Measurements from ENCODE around the gene OR1J1. TPM values are rescaled to one million over a fixed set of nuclear protein-coding genes. Genes with fewer than 3 reads are reported as not detected.

The OR1J1 gene
- total RNA-seq, 1 experiment from 2014 or later, result not detected

GRCh38 chr9:122463828-122464632, 13.7 kb downstream of the OR1J1 start:
- no peak overlapping the region for H3K4me3 Mint-ChIP-seq (ENCODE audit: low read depth, unreplicated experiment)
- no peak for DNase-seq
- peaks cover 69% of the 10 kb centered on the region for H3K27me3 Mint-ChIP-seq (ENCODE audit: unreplicated experiment)

GRCh38 chr9:122457787-122458186, 19.9 kb downstream of the OR1J1 start:
- no TSS peak for BruUV-seq (replicated peaks)
- H3K4me3 Mint-ChIP-seq (ENCODE audit: low read depth, unreplicated experiment), result no peak overlapping the region
- peaks cover 70% of the 10 kb centered on the region for H3K27me3 Mint-ChIP-seq (ENCODE audit: unreplicated experiment)
- intact Hi-C loops (cut with micrococcal nuclease; ENCODE audit: unreplicated experiment), result no loop called here
- CTCF ChIA-PET, result no interaction called here
- no peak for TF ChIP-seq CTCF (IDR thresholded peaks at IDR 0.05; ENCODE audit: unreplicated experiment)
- no peaks in the 10 kb centered on the region for H3K4me1 Mint-ChIP-seq (ENCODE audit: low read depth, unreplicated experiment)
- H3K36me3 Mint-ChIP-seq (ENCODE audit: insufficient read depth, unreplicated experiment), result no peaks in the 10 kb centered on the region
- no peaks in the 10 kb centered on the region for H3K9me3 Mint-ChIP-seq (ENCODE audit: low read depth, unreplicated experiment)
- no peak overlapping the region for H3K27ac Mint-ChIP-seq (ENCODE audit: unreplicated experiment)
- DNase-seq, result no peak

More at GRCh38 chr9:122463828-122464632, 13.7 kb downstream of the OR1J1 start:
- BruUV-seq (replicated peaks), result no TSS peak
- no peaks in the 10 kb centered on the region for H3K4me1 Mint-ChIP-seq (ENCODE audit: low read depth, unreplicated experiment)
- H3K9me3 Mint-ChIP-seq (ENCODE audit: low read depth, unreplicated experiment), result no peaks in the 10 kb centered on the region
- intact Hi-C loops (cut with micrococcal nuclease; ENCODE audit: unreplicated experiment), result no loop called here
- CTCF ChIA-PET, result interaction anchor here (0.8 kb wide), 1 partner anchor 346 kb away, joined by 3 read pairs; no protein-coding TSS in a partner anchor
- no peak overlapping the region for H3K27ac Mint-ChIP-seq (ENCODE audit: unreplicated experiment)
- no peak for TF ChIP-seq CTCF (IDR thresholded peaks at IDR 0.05; ENCODE audit: unreplicated experiment)
- no peaks in the 10 kb centered on the region for H3K36me3 Mint-ChIP-seq (ENCODE audit: insufficient read depth, unreplicated experiment)

GRCh38 chr9:122456123-122456522, 21.6 kb downstream of the OR1J1 start:
- no peaks in the 10 kb centered on the region for H3K4me1 Mint-ChIP-seq (ENCODE audit: low read depth, unreplicated experiment)
- no peak for TF ChIP-seq CTCF (IDR thresholded peaks at IDR 0.05; ENCODE audit: unreplicated experiment)
- no peak overlapping the region for H3K27ac Mint-ChIP-seq (ENCODE audit: unreplicated experiment)
- no TSS peak for BruUV-seq (replicated peaks)
- peaks cover 54% of the 10 kb centered on the region for H3K27me3 Mint-ChIP-seq (ENCODE audit: unreplicated experiment)
- H3K36me3 Mint-ChIP-seq (ENCODE audit: insufficient read depth, unreplicated experiment), result no peaks in the 10 kb centered on the region
- intact Hi-C loops (cut with micrococcal nuclease; ENCODE audit: unreplicated experiment), result no loop called here
- CTCF ChIA-PET, result interaction anchor here (0.6 kb wide), 1 partner anchor 361 kb away, joined by 3 read pairs; no protein-coding TSS in a partner anchor
- no peak overlapping the region for H3K4me3 Mint-ChIP-seq (ENCODE audit: low read depth, unreplicated experiment)
- no peak for DNase-seq
- no peaks in the 10 kb centered on the region for H3K9me3 Mint-ChIP-seq (ENCODE audit: low read depth, unreplicated experiment)

GRCh38 chr9:122453677-122454135, 24.0 kb downstream of the OR1J1 start:
- intact Hi-C loops (cut with micrococcal nuclease; ENCODE audit: unreplicated experiment), result loop anchor here (1.0 to 5.0 kb wide), 4 partner anchors 76 to 355 kb away; no protein-coding TSS in a partner anchor
- Mint-ChIP-seq H3K36me3 (ENCODE audit: insufficient read depth, unreplicated experiment) (no peaks in the 10 kb centered on the region), H3K4me1 (ENCODE audit: low read depth, unreplicated experiment) (no peaks in the 10 kb centered on the region), H3K27me3 (ENCODE audit: unreplicated experiment) (peaks cover 33% of the 10 kb centered on the region), H3K4me3 (ENCODE audit: low read depth, unreplicated experiment) (no peak overlapping the region), H3K9me3 (ENCODE audit: low read depth, unreplicated experiment) (no peaks in the 10 kb centered on the region), H3K27ac (ENCODE audit: unreplicated experiment) (no peak overlapping the region)
- no TSS peak for BruUV-seq (replicated peaks)
- TF ChIP-seq CTCF (IDR thresholded peaks at IDR 0.05; ENCODE audit: unreplicated experiment), result no peak
- CTCF ChIA-PET, result interaction anchor here (0.7 to 1.8 kb wide), 2 partner anchors 103 to 565 kb away, joined by 3 to 4 read pairs; no protein-coding TSS in a partner anchor
- DNase-seq, result no peak
